NCI-H510A (cell line): ENCODE measurements around the gene HYOU1.
"Not testable (repeated sequence)": the region's sequence is repeated elsewhere in the genome, so short reads cannot be mapped to it uniquely, and the experiment has no call there.

Source experiments
- DNase-seq: peaks from one replicate; lab custom pipeline; 2025; lab: John Stamatoyannopoulos, UW

The HYOU1 gene, protein sequence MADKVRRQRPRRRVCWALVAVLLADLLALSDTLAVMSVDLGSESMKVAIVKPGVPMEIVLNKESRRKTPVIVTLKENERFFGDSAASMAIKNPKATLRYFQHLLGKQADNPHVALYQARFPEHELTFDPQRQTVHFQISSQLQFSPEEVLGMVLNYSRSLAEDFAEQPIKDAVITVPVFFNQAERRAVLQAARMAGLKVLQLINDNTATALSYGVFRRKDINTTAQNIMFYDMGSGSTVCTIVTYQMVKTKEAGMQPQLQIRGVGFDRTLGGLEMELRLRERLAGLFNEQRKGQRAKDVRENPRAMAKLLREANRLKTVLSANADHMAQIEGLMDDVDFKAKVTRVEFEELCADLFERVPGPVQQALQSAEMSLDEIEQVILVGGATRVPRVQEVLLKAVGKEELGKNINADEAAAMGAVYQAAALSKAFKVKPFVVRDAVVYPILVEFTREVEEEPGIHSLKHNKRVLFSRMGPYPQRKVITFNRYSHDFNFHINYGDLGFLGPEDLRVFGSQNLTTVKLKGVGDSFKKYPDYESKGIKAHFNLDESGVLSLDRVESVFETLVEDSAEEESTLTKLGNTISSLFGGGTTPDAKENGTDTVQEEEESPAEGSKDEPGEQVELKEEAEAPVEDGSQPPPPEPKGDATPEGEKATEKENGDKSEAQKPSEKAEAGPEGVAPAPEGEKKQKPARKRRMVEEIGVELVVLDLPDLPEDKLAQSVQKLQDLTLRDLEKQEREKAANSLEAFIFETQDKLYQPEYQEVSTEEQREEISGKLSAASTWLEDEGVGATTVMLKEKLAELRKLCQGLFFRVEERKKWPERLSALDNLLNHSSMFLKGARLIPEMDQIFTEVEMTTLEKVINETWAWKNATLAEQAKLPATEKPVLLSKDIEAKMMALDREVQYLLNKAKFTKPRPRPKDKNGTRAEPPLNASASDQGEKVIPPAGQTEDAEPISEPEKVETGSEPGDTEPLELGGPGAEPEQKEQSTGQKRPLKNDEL

DNA sequence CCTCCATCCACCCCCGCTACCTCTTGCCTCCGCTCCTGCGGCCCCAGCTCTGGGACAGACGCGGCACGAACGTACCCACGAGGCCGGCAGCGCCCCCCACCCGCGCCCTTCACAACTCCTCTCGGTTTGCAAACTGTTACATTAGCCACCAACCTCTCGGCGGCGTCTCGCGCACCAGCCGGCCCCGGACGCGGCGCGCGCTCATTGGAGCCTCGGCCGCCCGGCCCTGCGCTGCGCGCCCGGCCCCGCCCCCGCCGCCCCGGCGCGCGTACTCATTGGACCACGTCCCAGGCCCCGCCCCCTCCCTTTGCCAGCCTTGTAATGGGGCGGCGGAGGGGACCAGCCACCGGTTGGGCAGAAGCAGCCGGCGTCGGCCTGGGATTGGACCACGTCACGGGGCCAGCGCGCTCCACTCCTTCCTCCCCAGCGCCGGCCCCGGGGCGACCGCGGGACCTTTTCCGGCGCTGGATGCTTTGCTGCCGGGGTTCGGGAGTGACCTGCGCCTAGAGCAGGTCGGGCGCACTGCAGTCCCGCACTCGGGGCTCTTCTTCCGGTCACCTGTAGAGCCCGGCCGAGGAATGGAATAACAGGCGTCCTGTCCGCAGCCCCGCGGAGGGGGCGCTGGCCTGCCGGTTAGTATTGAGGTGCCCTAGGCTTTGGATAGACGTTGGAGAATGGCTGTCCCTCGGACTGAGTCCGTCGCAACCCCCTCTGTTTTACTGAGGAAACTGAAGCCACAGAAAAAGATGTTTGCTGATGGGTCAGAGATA is at the start of gene HYOU1:
Gene HYOU1, minus strand, starts transcription at position 206 of the 770 bp plus-strand sequence. CDS start 1,045 bp downstream, outside the sequence.
- DNase-seq = peak; percentile 98

DNA sequence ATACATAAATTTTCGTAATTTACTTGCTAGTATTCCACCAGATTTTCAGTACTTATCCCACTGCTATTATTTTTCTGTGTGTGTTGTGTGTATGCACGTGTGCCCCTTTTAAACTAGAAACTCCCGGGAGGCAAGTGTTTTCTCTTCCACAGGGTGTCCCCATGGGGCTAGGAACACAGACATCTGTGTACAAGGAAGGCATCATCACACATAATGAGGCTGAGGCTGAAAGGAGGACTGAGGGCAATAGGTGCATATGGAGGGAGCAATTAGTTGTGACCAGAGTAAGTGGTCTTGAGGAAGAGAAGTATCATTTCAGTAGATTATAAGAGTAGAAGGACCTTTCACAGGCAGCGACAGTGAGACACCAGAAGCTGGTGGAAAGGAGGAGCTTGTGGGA is 46.8 kb upstream of the HYOU1 start:
- DNase-seq = no peak

DNA sequence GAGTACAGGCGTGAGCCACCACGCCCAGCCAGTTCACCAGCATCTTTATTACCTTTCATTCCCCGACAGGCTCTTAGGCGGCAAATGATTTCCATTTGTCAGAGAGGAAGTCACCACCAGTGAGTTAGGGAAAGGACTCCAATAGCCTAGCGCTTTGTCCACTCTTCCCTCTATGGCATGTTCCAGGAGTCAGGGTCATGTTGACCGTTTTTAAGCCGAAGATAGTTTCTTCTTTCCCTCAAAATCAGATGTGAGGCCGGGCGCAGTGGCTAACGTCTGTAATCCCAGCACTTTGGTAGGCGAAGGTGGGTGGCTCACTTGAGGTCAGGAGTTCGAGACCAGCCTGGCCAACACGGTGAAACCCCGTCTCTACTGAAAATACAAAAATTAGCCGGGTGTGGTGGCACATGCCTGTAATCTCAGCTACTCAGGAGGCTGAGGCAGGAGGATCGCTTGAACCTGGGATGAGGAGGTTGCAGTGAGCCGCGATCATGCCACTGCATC is 46.2 kb upstream of the HYOU1 start:
- DNase-seq = not testable (repeated sequence)

DNA sequence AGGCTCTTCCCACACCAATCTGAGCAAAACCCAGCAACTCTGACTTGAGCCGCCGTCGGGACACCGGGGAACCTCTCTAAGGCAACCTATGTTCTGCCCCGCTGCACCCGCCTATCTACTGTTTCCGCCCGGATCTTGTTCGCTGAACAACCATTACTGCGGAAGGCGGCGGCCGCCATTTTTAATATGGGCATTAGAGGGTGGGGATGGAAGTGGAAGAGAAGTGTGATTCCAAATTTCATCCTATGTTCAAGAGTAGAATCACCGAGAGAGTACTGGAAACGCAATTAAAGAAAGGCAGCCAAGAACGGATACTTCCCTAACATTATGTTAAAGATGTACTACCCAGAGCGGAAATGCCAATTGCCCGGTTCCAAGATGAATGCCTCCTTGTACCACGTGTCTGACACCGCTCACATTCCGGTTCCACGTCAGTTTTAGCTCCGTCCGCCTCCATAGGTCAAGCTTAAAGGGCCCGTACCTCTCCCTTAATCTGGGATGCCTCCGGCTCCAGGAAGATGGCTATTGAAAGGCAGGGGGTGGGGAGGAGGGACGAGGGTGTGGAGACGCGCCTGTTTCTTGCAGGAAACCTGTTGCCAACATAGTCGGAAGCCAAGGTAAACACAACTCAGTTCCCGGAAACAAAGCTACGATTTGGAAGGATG is 44.9 kb upstream of the HYOU1 start, which contains the start of gene DPAGT1:
Gene DPAGT1, minus strand, starts transcription at position 95 of the 665 bp plus-strand sequence. CDS start 198 bp downstream, outside the sequence.
- peak; percentile 92 for DNase-seq

DNA sequence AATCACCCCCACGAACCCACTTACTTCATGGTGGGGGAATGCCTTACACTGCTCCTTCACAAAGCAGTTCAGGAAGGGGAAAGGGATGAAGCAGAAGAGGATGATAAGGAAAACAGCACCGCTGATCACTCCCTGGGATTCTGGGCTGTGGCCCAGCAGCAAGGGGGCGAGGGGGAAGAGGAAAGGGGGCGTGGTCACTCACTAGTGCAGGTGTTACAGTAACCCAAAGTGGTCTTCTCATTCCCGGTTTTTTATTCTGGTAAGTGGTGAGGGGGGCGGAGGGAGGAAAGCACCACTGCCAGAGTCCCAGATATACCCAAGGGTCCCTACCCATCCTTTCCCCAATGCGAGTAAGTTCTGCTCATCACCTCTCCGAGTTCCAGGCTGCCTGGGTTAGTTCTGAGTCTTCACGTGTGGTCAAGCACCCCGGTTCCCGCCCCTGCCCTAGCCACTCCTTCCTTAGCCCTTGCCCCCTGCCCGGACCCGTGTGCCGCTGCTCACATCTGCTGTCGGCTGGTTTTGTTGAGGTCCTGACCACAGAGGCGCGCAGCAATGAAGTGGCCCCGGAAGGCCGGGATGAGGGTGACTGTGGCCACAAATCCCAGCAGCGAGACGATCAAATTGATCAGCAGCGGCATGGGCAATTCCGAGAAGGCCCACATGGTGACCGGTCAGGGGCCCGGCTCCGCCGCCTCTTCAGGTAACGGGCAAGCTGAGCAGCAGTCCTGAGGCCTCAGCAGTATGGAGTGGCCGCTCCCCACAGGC is 44.2 kb upstream of the HYOU1 start:
- DNase-seq = no peak

DNA sequence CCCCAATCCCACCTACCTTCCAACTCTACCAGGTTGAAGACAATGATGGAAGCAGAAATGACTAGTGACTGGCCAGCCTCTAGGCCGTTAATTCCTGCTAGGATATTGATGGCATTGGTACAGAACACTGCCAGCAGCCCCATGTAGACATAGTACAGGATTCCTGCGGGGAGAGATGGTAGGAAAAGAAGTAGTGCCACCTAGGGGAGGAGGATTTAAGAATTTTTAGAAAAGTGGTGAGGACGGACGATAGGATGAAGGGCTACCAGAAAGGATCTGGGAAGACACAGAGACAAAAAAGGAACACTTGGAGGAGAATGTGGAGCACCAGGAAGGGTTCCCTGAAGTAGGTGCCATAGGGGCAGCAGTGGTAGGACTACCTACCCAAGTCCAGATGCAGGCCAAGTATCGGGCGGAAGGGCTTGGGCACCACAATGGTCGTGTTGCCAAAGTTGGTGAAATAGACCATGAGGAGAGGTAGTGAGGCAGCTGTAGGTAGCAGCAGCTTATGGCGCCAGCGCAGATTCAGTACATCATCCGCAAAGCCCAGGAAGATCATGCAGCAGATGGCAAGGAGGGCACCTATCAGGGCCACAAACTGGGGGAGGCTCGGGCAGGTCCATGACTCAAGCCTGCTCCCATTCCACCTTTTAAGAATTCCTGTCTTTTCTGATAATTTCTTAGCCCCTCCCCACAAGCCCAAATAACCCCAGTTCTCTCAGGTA is 43.4 kb upstream of the HYOU1 start:
- no peak for DNase-seq

- DNase-seq = no peak
These were observed 42.7 kb upstream of the HYOU1 start for GRCh38 chr11:119099711-119100110.

GRCh38 chr11:119095066-119095880 is 38.3 kb upstream of the HYOU1 start:
- DNase-seq = peak; percentile 98

DNA sequence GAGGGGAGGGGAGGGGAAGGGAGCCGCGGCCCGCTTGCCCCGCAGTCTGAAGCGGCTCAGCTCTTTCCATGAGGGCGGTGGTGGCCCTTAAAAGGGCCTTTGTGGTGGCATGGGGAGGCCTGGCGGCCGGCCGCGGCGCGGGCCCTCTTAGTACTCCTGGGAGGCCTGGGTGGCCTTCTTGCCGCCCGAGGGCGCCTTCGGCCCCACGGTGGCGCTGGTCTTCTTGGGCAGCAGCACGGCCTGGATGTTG is 37.7 kb upstream of the HYOU1 start:
- DNase-seq = no peak

- DNase-seq = no peak
These were observed 37.2 kb upstream of the HYOU1 start for GRCh38 chr11:119093942-119094815.

- DNase-seq = no peak
These were observed 36.2 kb upstream of the HYOU1 start for GRCh38 chr11:119092880-119093842.

GRCh38 chr11:119091966-119092879 is 35.2 kb upstream of the HYOU1 start:
- no peak for DNase-seq

GRCh38 chr11:119091178-119091577 is 34.2 kb upstream of the HYOU1 start:
- no peak for DNase-seq

DNA sequence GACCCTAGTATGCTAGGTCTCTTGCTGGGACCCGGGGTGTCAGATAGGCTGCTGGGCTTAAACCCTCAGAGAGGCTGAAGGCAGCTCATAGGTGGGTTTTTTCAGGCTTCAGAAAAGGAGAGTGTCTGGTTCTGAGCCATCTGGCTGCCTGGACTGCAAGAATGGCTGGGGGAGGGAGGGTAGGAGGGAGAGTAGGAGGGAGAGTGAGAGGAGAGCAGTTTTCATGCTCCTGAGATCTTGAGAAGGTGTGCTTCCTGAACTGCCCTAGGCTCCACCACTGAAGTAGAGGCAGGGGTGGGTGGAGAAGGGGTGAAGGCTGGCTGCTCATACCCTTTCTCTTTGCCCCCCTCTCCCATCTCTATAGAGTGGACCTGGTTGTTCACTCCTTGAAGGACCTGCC is 32.3 kb upstream of the HYOU1 start:
- no peak for DNase-seq

DNA sequence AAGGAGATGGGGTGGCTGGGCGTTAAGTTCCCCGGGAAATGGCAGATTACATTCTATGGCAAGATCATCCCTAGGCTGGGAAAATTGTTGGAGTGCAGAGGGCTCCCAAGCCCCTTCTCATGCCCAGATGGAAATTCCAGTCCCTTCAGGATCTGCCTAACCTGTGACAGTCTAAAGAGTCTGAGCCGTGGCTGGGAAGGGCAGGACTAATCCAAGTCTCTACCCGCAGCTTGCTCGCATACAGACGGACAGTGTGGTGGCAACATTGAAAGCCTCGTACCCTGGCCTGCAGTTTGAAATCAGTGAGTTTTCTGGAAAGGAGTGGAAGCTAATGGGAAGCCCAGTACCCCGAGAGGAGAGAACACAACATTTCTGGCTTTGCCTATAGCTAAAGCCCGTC is 31.4 kb upstream of the HYOU1 start:
- DNase-seq = no peak

DNA sequence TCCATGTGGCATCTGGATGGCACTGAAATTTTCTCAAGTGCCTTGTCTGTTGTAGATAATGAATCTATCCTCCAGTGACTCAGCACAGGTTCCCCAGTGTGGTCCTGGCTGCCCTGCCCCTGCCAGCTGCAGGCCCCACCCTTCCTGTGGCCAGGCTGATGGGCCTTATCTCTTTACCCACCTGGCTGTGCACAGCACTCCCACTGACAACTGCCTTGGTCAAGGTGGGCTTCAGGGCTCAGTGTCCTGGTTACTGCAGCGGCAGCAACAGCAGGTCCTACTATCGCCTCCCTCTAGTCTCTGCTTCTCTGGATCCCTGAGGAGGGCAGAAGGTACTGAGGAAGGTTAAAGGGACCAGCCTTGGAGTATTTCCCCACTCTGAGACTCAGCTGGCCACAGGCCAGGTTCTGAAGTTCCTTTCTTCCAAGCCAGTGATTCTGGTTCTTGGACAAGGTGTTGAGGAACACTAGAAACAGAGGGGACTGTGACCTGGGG is 30.8 kb upstream of the HYOU1 start:
- no peak for DNase-seq
